Measurements from ENCODE around the gene HEPN1. TPM values are rescaled to one million over a fixed set of nuclear protein-coding genes. Genes with fewer than 3 reads are reported as not detected.

The HEPN1 gene
- total RNA-seq, 1 donor from 2014 or later = not detected

- ChIA-PET CTCF (no interaction called here), POLR2A (no interaction called here)
- TF ChIP-seq, protein P1, sequence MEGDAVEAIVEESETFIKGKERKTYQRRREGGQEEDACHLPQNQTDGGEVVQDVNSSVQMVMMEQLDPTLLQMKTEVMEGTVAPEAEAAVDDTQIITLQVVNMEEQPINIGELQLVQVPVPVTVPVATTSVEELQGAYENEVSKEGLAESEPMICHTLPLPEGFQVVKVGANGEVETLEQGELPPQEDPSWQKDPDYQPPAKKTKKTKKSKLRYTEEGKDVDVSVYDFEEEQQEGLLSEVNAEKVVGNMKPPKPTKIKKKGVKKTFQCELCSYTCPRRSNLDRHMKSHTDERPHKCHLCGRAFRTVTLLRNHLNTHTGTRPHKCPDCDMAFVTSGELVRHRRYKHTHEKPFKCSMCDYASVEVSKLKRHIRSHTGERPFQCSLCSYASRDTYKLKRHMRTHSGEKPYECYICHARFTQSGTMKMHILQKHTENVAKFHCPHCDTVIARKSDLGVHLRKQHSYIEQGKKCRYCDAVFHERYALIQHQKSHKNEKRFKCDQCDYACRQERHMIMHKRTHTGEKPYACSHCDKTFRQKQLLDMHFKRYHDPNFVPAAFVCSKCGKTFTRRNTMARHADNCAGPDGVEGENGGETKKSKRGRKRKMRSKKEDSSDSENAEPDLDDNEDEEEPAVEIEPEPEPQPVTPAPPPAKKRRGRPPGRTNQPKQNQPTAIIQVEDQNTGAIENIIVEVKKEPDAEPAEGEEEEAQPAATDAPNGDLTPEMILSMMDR (IDR thresholded peaks at IDR 0.05) = no peak
- peaks cover 2% of the 10 kb centered on the region for H3K36me3 Mint-ChIP-seq (ENCODE audit: low read depth)
- peaks cover 18% of the 10 kb centered on the region for H3K4me1 Mint-ChIP-seq
- ATAC-seq (ENCODE audit: low read depth) (no peak), DNase-seq (no peak)
- intact Hi-C loops (cut with micrococcal nuclease) = no loop called here
- no peak overlapping the region for H3K4me3 Mint-ChIP-seq
- H3K27ac Mint-ChIP-seq = no peak overlapping the region
- H3K27me3 Mint-ChIP-seq = peaks cover 41% of the 10 kb centered on the region
- H3K9me3 Mint-ChIP-seq = no peaks in the 10 kb centered on the region
Observed at GRCh38 chr11:124879493-124880289, 39.4 kb upstream of the HEPN1 start.

GRCh38 chr11:124880290-124880611 lies 38.8 kb upstream of the HEPN1 start:
- CTCF ChIA-PET = no interaction called here
- ATAC-seq (ENCODE audit: low read depth) = no peak
- H3K36me3 Mint-ChIP-seq (ENCODE audit: low read depth) = peaks cover 2% of the 10 kb centered on the region
- DNase-seq = no peak
- peaks cover 40% of the 10 kb centered on the region for H3K27me3 Mint-ChIP-seq
- intact Hi-C loops (cut with micrococcal nuclease) = no loop called here
- no peaks in the 10 kb centered on the region for H3K9me3 Mint-ChIP-seq
- H3K4me3 Mint-ChIP-seq = no peak overlapping the region
- POLR2A ChIA-PET = no interaction called here
- TF ChIP-seq, protein P1 (IDR thresholded peaks at IDR 0.05) = no peak
- H3K27ac Mint-ChIP-seq = no peak overlapping the region
- H3K4me1 Mint-ChIP-seq = peaks cover 18% of the 10 kb centered on the region

DNA sequence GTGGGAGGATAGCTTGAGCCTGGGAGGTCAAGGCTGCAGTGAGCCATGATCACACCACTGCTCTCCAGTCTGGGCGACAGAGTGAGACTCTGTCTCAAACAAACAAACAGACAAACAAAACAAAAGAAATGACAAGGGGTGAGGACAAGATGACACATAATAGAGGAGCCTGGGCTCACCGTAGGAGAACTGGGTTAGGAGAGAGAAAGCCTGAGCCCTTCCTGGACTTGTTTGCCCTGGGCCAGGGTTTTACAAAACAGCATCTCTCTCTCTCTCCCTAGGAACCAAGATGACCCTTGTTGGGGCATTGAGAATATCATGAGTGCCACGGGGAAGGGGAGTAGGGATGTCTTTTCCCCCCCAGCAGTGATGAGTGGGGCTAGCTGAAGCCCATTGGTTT lies 38.1 kb upstream of the HEPN1 start:
- H3K27me3 Mint-ChIP-seq = peaks cover 42% of the 10 kb centered on the region
- intact Hi-C loops (cut with micrococcal nuclease) = no loop called here
- H3K9me3 Mint-ChIP-seq = no peaks in the 10 kb centered on the region

DNA sequence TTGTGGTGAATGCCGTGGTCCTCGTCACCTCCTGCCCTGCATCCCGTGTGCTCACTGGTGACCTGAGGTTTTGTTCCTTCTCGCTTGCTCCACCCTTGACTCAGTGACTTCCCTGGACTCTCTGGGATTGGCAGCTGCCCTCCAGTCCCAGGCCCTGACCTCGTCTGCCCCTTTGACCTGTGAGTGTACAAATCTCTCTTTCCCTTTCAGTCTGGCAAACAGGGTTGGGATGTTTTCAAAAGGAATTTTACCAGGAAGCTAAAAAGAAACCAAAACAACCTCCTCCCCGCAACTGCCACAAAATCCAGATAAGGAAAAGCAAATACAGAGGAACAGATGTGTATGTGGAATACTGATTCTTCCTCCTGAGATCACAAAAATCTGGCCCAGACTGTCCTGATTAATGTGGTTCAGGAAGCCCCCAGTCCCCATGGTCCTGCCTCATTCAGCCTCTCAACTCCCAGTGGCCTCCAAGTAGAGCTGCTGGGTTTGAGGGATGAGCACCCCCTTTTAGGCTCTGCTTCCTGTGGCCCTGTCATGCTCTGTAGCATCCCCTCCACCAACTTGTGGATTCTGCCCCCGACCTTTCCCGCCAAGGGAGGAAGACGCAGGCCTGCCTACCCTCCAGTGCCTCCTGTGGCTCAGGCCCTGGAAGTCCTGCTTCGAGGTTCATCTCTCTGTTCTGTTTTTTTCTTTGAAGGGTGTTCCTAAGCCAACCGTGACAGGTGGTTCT lies 36.5 kb upstream of the HEPN1 start:
- no peak overlapping the region for H3K27ac Mint-ChIP-seq
- POLR2A ChIA-PET = no interaction called here
- no peak overlapping the region for H3K4me3 Mint-ChIP-seq
- DNase-seq (no peak), ATAC-seq (ENCODE audit: low read depth) (no peak)
- no peaks in the 10 kb centered on the region for H3K9me3 Mint-ChIP-seq
- TF ChIP-seq, protein P1 (IDR thresholded peaks at IDR 0.05) = no peak
- H3K36me3 Mint-ChIP-seq (ENCODE audit: low read depth) = no peaks in the 10 kb centered on the region
- intact Hi-C loops (cut with micrococcal nuclease) = no loop called here
- peaks cover 39% of the 10 kb centered on the region for H3K27me3 Mint-ChIP-seq
- CTCF ChIA-PET = no interaction called here
- peaks cover 3% of the 10 kb centered on the region for H3K4me1 Mint-ChIP-seq

More for the DNA sequence above, 38.1 kb upstream of the HEPN1 start:
- H3K4me3 Mint-ChIP-seq = no peak overlapping the region
- ChIA-PET CTCF (no interaction called here), POLR2A (no interaction called here)
- DNase-seq (no peak), ATAC-seq (ENCODE audit: low read depth) (no peak)
- TF ChIP-seq, protein P1 (IDR thresholded peaks at IDR 0.05) = no peak
- H3K4me1 Mint-ChIP-seq = peaks cover 16% of the 10 kb centered on the region
- H3K36me3 Mint-ChIP-seq (ENCODE audit: low read depth) = peaks cover 2% of the 10 kb centered on the region
- no peak overlapping the region for H3K27ac Mint-ChIP-seq

- Mint-ChIP-seq H3K36me3 (ENCODE audit: low read depth) (no peaks in the 10 kb centered on the region), H3K4me1 (no peaks in the 10 kb centered on the region), H3K4me3 (no peak overlapping the region), H3K27me3 (peaks cover 25% of the 10 kb centered on the region), H3K27ac (no peak overlapping the region), H3K9me3 (no peaks in the 10 kb centered on the region)
- intact Hi-C loops (cut with micrococcal nuclease) = no loop called here
- ATAC-seq (ENCODE audit: low read depth) = no peak
- TF ChIP-seq, protein P1 (IDR thresholded peaks at IDR 0.05) = no peak
- CTCF ChIA-PET = no interaction called here
- POLR2A ChIA-PET = no interaction called here
- no peak for DNase-seq
Observed at GRCh38 chr11:124884340-124884739, 34.7 kb upstream of the HEPN1 start.
